ENCODE measurements around the gene ASTN2. TPM values are rescaled to one million over a fixed set of nuclear protein-coding genes. Genes with fewer than 3 reads are reported as not detected.

The ASTN2 gene
- total and polyA plus RNA-seq, 9 of the 15 experiments (the other 6 are each of a cell fraction or from before 2014, with no cell fraction given) = 0.56 to 3.5 (median 1.9) TPM

GRCh38 chr9:116437411-116438370 lies 977.2 kb downstream of the ASTN2 start (continued):
- TF ChIP-seq TARDBP (IDR thresholded peaks at IDR 0.05) = no peak
- TF ChIP-seq NFXL1 (CRISPR knock-in tag; IDR thresholded peaks at IDR 0.05) = peak; percentile 36; the same call in 1 of the 2 replicates
- TF ChIP-seq HLTF (IDR thresholded peaks at IDR 0.05) = no peak
- no peak for TF ChIP-seq MYC (IDR thresholded peaks at IDR 0.05; ENCODE audit: low read depth, low read length)
- 0 out of 2 replicates have a peak, but pooled peaks have one; percentile 52 for TF ChIP-seq MYC (CRISPR knock-in tag; IDR thresholded peaks at IDR 0.05; ENCODE audit: borderline replicate concordance, low read depth)
- TF ChIP-seq ATF2 (CRISPR knock-in tag; IDR thresholded peaks at IDR 0.05) = no peak
- no peak for TF ChIP-seq ARHGAP35 (IDR thresholded peaks at IDR 0.05; ENCODE audit: partially characterized antibody)
- TF ChIP-seq IRF1 (CRISPR knock-in tag; IDR thresholded peaks at IDR 0.05; ENCODE audit: borderline replicate concordance) = no peak
- TF ChIP-seq, protein P1, sequence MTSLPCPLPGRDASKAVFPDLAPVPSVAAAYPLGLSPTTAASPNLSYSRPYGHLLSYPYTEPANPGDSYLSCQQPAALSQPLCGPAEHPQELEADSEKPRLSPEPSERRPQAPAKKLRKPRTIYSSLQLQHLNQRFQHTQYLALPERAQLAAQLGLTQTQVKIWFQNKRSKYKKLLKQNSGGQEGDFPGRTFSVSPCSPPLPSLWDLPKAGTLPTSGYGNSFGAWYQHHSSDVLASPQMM (CRISPR knock-in tag; IDR thresholded peaks at IDR 0.05) = no peak
- TF ChIP-seq, protein P2, sequence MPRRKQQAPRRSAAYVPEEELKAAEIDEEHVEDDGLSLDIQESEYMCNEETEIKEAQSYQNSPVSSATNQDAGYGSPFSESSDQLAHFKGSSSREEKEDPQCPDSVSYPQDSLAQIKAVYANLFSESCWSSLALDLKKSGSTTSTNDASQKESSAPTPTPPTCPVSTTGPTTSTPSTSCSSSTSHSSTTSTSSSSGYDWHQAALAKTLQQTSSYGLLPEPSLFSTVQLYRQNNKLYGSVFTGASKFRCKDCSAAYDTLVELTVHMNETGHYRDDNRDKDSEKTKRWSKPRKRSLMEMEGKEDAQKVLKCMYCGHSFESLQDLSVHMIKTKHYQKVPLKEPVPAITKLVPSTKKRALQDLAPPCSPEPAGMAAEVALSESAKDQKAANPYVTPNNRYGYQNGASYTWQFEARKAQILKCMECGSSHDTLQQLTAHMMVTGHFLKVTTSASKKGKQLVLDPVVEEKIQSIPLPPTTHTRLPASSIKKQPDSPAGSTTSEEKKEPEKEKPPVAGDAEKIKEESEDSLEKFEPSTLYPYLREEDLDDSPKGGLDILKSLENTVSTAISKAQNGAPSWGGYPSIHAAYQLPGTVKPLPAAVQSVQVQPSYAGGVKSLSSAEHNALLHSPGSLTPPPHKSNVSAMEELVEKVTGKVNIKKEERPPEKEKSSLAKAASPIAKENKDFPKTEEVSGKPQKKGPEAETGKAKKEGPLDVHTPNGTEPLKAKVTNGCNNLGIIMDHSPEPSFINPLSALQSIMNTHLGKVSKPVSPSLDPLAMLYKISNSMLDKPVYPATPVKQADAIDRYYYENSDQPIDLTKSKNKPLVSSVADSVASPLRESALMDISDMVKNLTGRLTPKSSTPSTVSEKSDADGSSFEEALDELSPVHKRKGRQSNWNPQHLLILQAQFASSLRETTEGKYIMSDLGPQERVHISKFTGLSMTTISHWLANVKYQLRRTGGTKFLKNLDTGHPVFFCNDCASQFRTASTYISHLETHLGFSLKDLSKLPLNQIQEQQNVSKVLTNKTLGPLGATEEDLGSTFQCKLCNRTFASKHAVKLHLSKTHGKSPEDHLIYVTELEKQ (CRISPR knock-in tag; IDR thresholded peaks at IDR 0.05) = no peak
- TF ChIP-seq PTRF (tag; IDR thresholded peaks at IDR 0.05) = peak; percentile 35; the same call in 1 of the 2 replicates
- TF ChIP-seq LARP7 (IDR thresholded peaks at IDR 0.05) = no peak
- TF ChIP-seq PURB (CRISPR knock-in tag; IDR thresholded peaks at IDR 0.05; ENCODE audit: low read depth) = no peak
- TF ChIP-seq ZNF124 (CRISPR knock-in tag; IDR thresholded peaks at IDR 0.05) = no peak
- TF ChIP-seq PHF21A (IDR thresholded peaks at IDR 0.05; ENCODE audit: borderline replicate concordance, low read depth) = no peak
- 0 out of 2 replicates have a peak, but pooled peaks have one; percentile 38 for TF ChIP-seq ARID3A (IDR thresholded peaks at IDR 0.05; ENCODE audit: borderline replicate concordance, low read depth, low read length)
- TF ChIP-seq SAFB2 (IDR thresholded peaks at IDR 0.05; ENCODE audit: borderline replicate concordance, low read depth, low read length, severe bottlenecking) = no peak
- TF ChIP-seq CXXC5 (CRISPR knock-in tag; IDR thresholded peaks at IDR 0.05) = peak; percentile 75
- peak; percentile 62; the same call in 1 of the 2 replicates for TF ChIP-seq ZNF324 (CRISPR knock-in tag; IDR thresholded peaks at IDR 0.05)
- TF ChIP-seq ZNF57 (CRISPR knock-in tag; IDR thresholded peaks at IDR 0.05) = no peak
- no peak for TF ChIP-seq ZNF695 (CRISPR knock-in tag; IDR thresholded peaks at IDR 0.05)

All from K562 (cell line).